ENCODE measurements around the gene MYOZ2. TPM values are rescaled to one million over a fixed set of nuclear protein-coding genes. Genes with fewer than 3 reads are reported as not detected.

MYOZ2 gene
- total RNA-seq (2014; rRNA removed; shearing (Covaris generic)): not detected in 2 replicates

DNA sequence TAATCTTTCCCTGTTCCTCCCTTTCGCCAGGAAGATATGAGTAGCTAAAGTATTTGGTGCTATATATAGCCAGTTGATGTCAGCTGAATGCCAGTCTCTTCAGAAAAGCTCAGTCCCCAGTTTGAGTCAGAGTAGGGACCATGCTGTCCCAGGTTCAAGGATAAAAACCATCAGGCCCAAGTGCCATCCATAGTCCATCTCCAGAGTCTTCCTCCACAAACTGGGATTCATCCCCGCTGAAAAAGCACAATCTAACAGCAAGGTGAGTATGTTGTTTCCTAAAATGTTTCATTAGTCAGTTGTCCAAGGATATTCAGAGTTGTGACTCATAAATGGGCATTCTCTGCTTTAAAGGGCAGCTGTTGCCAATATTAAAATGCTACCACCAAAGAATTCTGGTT lies at the start of gene MYOZ2:
TSS of gene MYOZ2 (plus strand) at position 112 of the 401 bp plus-strand sequence. CDS start 694 bp downstream, outside the sequence.
- DNase-seq (ENCODE audit: low read depth): no peak

DNA sequence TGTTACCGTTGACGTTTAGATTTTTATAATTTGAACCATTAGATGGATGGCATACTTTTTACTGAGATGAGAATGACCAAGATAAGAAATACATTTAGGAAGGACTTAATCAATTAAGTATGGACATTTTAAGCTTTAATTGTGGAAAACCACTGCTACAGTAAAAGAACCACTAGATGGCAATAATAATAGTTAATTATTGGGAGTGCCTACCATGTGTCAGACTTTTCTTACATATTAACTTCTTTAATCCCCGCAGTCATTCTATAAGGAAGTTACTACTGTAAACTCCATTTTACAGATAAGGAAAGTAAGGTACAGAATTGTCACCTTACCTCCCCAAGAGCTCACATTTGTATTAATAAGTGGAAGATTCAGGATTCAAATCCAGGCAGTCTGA lies 48.5 kb upstream of the MYOZ2 start:
- DNase-seq (ENCODE audit: low read depth): no peak

DNA sequence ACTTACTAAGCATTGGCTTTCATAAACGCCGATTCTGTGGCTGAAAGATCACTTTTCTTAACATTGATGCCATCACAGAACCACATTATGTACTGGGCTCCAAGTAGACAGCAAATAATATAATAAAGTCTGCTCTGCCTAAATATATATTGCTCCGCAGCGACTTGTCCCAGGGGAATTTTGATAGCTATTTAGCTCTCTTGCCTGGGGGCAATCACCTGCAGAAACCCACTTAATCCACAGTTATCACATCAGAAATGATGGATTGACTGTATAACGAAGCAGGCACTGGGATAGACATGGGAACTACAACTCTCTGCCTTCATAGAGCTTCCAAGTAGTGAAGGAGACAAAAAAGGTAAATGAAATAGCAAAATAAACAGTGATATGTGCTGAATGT lies 48.0 kb upstream of the MYOZ2 start:
- DNase-seq (ENCODE audit: low read depth): no peak

- peak; percentile 12 for DNase-seq (ENCODE audit: low read depth)
Measured at GRCh38 chr4:119093042-119093827, 42.4 kb upstream of the MYOZ2 start.

- no peak for DNase-seq (ENCODE audit: low read depth)
Measured at GRCh38 chr4:119097282-119097900, 38.2 kb upstream of the MYOZ2 start.

DNA sequence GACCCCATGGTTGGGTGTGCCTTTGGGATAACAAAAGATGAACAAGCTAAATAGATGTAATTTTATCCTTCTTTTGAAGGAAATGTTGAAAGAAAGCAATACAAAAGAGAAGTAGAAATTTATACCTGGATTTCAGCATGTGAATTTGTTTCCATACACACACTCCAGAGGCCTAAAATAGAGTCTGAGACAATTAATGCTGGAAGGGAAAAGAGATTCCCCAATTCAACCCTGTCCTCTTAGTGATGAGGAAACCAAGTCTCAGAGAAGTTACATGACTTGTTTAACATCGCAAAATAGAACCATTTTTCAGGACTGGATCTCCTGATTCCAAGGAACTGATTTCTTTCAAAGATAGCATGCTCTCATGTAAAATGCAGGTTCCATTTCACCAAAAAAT lies 37.3 kb upstream of the MYOZ2 start:
- DNase-seq (ENCODE audit: low read depth): no peak

DNA sequence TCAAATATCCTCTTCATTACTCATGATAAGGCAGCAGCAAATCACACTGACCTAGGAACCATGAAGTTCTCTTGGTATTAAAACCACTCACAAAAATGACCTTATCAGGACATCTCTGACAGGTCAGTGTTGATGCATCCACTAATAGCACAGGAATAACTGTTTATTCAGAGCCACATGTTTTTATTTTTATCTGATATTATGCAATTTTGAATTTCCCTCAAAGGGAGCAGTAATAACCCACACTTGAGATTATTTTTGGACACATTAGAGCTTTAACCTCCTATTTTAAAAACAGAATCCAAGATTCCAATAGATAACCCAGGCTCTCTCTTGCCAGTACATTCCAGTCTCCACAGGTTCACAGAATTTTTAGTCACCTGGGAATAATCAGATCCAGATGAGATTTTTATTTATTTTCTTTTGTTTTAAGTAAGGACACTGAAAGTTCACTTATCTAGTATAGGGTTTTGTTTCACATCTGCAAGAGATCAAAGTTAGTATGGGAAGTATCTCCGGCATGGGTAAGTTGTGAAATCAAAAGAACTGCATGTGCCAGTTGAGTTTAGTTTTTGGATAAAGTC lies 36.3 kb upstream of the MYOZ2 start:
- DNase-seq (ENCODE audit: low read depth): no peak

- no peak for DNase-seq (ENCODE audit: low read depth)
Measured at GRCh38 chr4:119100655-119101054, 35.0 kb upstream of the MYOZ2 start.

- DNase-seq (ENCODE audit: low read depth): peak; percentile 74
Measured at GRCh38 chr4:119103263-119103662, 32.4 kb upstream of the MYOZ2 start.

DNA sequence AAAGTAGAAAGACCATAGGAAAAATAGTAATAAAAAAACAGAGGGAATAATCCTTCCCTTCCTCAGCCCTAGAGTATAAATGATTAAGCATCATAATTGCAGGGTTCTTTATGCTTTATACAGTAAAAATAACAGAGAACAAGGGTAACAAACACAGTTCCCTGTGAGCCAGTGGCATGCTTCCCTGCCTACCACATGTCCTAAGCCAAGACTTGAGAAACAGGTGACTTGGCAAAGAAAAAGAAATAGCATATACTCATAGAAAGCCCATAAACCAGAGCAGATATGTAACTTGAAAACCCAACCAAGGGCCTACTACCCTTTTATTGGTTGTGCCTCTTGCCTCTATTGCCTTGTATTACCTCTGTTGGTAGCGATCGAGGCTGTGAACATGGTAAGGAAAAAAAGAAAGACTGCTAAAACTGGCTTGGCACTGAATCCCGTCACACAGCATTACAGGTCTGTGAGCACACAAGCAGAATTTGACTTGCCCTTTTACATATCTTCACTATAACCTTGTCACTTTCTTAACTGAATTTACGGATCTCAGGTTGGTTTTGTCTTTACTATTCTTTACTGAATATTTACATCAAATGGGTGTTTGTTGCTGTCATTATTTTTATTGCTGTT lies 30.9 kb upstream of the MYOZ2 start:
- no peak for DNase-seq (ENCODE audit: low read depth)

- DNase-seq (ENCODE audit: low read depth): no peak
Measured at GRCh38 chr4:119105605-119106004, 30.0 kb upstream of the MYOZ2 start.

DNA sequence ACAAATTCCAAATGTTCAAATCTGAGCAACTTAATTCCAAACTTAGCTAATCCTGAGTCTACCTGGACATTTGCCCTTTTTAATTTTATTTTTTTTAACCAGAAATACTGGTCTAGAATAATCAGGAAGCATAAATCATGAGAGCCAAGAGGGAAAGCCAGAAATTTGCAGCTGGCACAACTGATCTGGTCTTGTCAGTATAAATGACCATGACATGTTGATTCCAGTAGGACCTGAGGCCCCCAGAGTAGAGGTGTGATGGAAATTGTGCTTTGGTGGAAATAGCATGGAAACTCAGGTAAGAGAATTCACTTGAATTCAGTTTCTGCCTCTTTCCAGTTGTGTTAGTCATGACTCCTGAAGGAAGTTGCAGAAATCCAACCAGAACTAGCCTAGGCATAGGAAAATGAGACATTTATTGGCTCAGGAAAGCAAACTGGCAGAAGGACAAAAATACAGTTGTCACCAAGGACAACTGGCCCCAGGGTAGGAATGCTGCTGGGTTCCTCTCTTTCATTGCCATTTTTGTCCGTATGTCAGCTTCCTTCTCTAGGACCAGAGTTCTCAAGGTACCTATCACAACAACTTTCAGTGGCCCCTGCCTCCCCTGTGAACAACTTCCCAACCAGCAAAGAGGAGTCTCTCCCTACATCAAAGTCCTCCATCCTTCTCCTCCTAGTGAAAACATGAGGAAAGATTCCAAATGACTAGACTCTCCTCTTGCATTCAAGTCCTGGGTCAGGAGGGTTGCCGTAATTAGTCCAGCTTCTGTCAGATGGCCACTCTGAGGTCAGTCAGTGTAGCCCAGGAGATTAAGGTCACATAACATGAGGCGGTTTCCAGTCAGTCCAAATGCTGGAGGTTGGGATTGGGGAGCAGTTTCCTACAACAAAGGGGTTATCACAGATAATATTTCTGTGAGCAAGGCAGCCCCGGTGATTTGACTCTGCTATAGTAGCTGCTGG lies 29.3 kb upstream of the MYOZ2 start:
- no peak for DNase-seq (ENCODE audit: low read depth)

DNA sequence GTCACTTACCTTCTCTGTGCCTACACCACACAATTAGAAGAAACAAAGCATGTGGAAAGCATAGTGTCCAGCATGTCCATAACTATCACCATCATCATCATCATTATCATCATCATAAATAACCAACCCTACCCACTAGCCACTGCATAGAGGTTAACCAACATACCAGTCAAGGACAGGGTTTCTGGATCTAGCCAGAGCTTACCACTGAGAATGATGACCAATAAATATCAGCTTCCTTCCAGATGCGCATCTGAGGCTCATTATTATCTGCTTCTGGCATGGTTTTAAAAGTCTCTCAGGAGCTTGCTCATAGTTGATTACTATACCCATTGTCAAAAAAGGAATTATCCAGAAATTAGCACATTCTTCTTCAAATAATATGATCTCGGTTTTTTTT lies 25.5 kb upstream of the MYOZ2 start:
- DNase-seq (ENCODE audit: low read depth): no peak

DNA sequence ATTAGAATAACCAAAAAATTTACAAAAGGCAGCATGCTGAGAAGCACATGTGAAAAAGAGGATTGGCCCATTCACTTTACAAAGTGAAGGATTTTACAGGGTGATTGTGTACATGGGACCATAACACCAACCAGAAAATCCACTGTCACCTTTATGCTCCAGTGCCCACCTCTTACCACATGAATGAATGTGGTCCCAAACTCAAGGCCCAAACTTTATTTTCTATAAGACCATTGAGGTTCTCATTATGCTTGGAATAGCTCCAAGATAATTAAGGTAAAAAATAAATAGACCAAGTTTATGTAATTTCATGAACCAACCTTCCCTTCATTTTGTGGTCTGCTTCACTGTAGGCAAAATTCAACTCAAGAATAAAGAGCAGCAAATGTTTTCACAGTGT lies 24.3 kb upstream of the MYOZ2 start:
- DNase-seq (ENCODE audit: low read depth): no peak

DNA sequence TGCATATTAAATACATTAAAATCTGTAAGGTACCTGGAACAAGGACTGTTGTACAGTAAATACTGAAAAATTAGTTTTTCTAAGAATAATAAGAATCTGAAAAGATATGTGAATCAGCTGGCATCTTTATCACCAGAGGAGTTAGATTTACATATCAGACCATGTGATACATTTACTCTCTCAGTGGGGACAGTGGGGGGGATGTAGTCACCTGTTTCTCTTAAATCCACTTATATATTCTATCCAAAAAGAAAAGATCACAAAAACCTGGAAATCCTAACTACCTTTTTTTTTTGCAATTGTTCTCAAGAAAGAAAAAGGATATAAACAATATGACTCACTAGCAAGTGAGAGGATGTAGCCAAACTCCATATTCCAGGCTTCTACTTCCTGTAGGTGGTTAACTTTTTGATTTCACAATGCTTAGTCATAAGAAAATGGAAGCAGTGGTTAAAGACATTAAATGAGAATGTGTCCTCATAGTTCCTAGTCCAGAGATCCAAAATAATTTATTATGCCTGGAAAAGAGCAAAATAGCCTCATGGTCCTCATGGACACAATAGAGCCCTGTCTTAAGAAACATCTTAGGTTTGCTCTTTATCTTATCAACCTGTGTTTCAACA lies 22.5 kb upstream of the MYOZ2 start:
- peak; percentile 51 for DNase-seq (ENCODE audit: low read depth)

GRCh38 chr4:119116021-119116420 lies 19.6 kb upstream of the MYOZ2 start:
- DNase-seq (ENCODE audit: low read depth): no peak

DNA sequence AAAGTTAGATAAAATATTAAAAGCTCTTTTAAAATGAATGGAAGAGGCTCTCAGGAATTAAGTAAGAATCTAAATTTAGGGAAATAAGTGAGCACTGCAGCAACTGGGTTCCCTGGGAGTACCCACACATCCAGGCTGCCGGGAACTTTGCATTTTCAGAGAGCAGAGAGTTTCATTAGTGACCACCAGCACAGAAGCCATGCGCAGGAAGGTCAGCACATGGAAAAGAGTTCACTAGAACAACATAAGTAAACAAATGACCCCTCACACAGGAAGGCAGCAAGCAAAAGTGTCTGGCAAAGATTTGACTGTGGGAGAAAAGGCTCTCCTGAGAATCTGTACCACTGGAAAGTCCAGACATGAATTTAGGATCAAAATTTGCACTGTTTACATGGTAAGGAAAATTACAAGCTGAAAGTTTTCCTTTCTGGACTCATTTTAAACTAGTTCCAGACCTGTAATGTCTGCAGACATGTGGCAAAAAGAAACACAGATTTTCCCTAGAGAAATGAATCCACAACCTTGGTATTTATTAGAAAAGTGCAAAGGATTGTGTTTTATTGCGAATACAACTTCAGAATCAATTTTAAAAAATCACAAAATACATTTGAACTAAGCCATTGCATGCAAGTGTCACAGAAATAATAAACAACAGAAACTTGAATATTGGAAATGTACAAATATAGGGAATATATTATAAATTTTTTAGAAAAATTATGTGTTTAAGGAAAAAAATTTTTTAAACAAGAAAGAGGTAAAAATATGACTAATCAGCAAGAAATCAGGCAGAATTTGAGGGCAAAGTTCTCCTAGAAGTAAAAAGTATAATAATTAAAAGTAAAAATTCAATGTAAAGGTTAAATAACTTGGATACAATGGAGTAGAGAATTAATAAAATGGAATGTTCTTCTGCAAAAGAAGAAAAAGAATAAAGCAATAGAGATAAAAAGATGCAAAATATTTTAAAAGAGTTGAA lies 18.4 kb upstream of the MYOZ2 start:
- no peak for DNase-seq (ENCODE audit: low read depth)

DNA sequence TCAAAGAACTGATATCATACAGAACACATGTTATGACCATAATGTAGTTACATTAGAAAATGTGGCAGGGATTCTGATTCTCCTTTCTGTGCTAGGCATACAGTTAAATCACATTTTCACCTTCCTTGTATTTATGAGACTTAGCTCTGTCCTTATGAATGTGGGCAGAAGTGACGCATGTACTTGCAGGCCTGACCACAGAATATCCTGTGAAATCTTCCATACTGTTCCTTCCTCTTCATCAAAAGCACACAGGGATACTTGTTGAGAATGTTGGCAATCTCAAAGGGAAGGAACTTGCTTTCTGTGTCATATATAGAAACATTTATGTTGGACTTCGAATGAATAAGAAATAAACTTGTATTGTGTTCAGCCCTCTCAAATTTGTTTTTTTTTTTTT lies 17.2 kb upstream of the MYOZ2 start:
- DNase-seq (ENCODE audit: low read depth): no peak

- DNase-seq (ENCODE audit: low read depth): no peak
Measured at GRCh38 chr4:119124352-119124751, 11.3 kb upstream of the MYOZ2 start.

GRCh38 chr4:119125931-119126330 lies 9.7 kb upstream of the MYOZ2 start:
- no peak for DNase-seq (ENCODE audit: low read depth)

All from Daoy (cell line).